Kasumi-1 (cell line): ENCODE data around the gene LIPM.

ENCODE experiments used
- DNase-seq, 2 experiments: peaks; one replicate each; lab custom pipeline; 2025; lab: John Stamatoyannopoulos, UW

Gene LIPM

GRCh38 chr10:88802523-88803285 lies at the start of gene LIPM:
TSS of gene LIPM (plus strand) at chr10:88802730. CDS start at chr10:88802897, 167 bp downstream.
- no peak for DNase-seq

GRCh38 chr10:88754287-88754686 lies 48.2 kb upstream of the LIPM start:
- DNase-seq = no peak

- DNase-seq = no peak
Measured at GRCh38 chr10:88755753-88756152, 46.8 kb upstream of the LIPM start.

- no peak for DNase-seq
Measured at GRCh38 chr10:88756660-88757059, 45.9 kb upstream of the LIPM start.

- DNase-seq = peak; percentile 76 to 77
Measured at GRCh38 chr10:88759366-88760101, 43.0 kb upstream of the LIPM start, which contains the start of gene LIPN. TSS of gene LIPN (plus strand) at chr10:88760020. CDS start at chr10:88761406, 1,386 bp downstream.

GRCh38 chr10:88762906-88763305 lies 39.6 kb upstream of the LIPM start:
- DNase-seq = no peak

- no peak for DNase-seq
Measured at GRCh38 chr10:88763441-88763840, 39.1 kb upstream of the LIPM start.

GRCh38 chr10:88764110-88764509 lies 38.4 kb upstream of the LIPM start:
- no peak for DNase-seq

GRCh38 chr10:88765816-88766215 lies 36.7 kb upstream of the LIPM start:
- no peak for DNase-seq

GRCh38 chr10:88769384-88769783 lies 33.1 kb upstream of the LIPM start:
- DNase-seq = no peak

- no peak for DNase-seq
Measured at GRCh38 chr10:88781206-88781605, 21.3 kb upstream of the LIPM start.

GRCh38 chr10:88782222-88782621 lies 20.3 kb upstream of the LIPM start:
- DNase-seq = no peak

GRCh38 chr10:88783724-88784123 lies 18.8 kb upstream of the LIPM start:
- DNase-seq = no peak

GRCh38 chr10:88786032-88786770 lies 16.3 kb upstream of the LIPM start:
- DNase-seq = no peak

GRCh38 chr10:88787463-88787862 lies 15.1 kb upstream of the LIPM start:
- DNase-seq = no peak

GRCh38 chr10:88788924-88789323 lies 13.6 kb upstream of the LIPM start:
- DNase-seq = no peak

GRCh38 chr10:88791924-88792323 lies 10.6 kb upstream of the LIPM start:
- peak; percentile 69 to 75 for DNase-seq

- peak; percentile 43 to 53 for DNase-seq
Measured at GRCh38 chr10:88792661-88793060, 9.9 kb upstream of the LIPM start.

- peak; percentile 22 to 31 for DNase-seq
Measured at GRCh38 chr10:88793712-88794299, 8.7 kb upstream of the LIPM start.

GRCh38 chr10:88794731-88795130 lies 7.8 kb upstream of the LIPM start:
- no peak for DNase-seq

GRCh38 chr10:88800152-88801125 lies 2.1 kb upstream of the LIPM start:
- no peak for DNase-seq
